AG10803 (cell line): ENCODE results near the gene LIX1.

Experiments used
- DNase-seq: peaks from one replicate; pipeline ENCODE4 v3.0.0; 2010; ENCODE audit warnings: low read depth
- H3K4me3 ChIP-seq: 2 replicates; pipeline ENCODE4 v1.5.1; 2011; ENCODE audit warnings: mild to moderate bottlenecking, low read length, control low read depth
- CTCF ChIP-seq: conservative IDR thresholded peaks from 2 replicates; pipeline ENCODE4 v1.5.1; 2011; ENCODE audit warnings: mild to moderate bottlenecking, low read length, control low read depth, inconsistent platforms

LIX1 gene

GRCh38 chr5:97131139-97131710 lies 11.2 kb downstream of the LIX1 start:
- no peak for DNase-seq
- H3K4me3 ChIP-seq, result no peak overlapping the region
- no peak for TF ChIP-seq CTCF

GRCh38 chr5:97127727-97128126 lies 14.7 kb downstream of the LIX1 start:
- no peak for TF ChIP-seq CTCF
- DNase-seq, result no peak
- H3K4me3 ChIP-seq, result no peak overlapping the region

GRCh38 chr5:97125125-97125683 lies 17.2 kb downstream of the LIX1 start:
- no peak overlapping the region for H3K4me3 ChIP-seq
- no peak for DNase-seq

GRCh38 chr5:97124335-97124734 lies 18.1 kb downstream of the LIX1 start:
- no peak overlapping the region for H3K4me3 ChIP-seq
- no peak for DNase-seq
- TF ChIP-seq CTCF, result no peak

More at GRCh38 chr5:97125125-97125683, 17.2 kb downstream of the LIX1 start:
- TF ChIP-seq CTCF, result no peak

- no peak for TF ChIP-seq CTCF
- no peak overlapping the region for H3K4me3 ChIP-seq
These were observed 20.6 kb downstream of the LIX1 start for GRCh38 chr5:97121848-97122247.

GRCh38 chr5:97120195-97120594 lies 22.2 kb downstream of the LIX1 start:
- no peak overlapping the region for H3K4me3 ChIP-seq
- no peak for DNase-seq
- no peak for TF ChIP-seq CTCF

More at GRCh38 chr5:97121848-97122247, 20.6 kb downstream of the LIX1 start:
- DNase-seq, result no peak

- DNase-seq, result peak; percentile 1
- no peak overlapping the region for H3K4me3 ChIP-seq
- no peak for TF ChIP-seq CTCF
These were observed 23.4 kb downstream of the LIX1 start for GRCh38 chr5:97119007-97119390.
